Measurements from ENCODE around the gene PWWP2B.

- TF ChIP-seq CTCF (IDR thresholded peaks at IDR 0.05) (no peak), POLR2A (IDR thresholded peaks at IDR 0.05) (no peak)
Measured at GRCh38 chr10:132421847-132422751, 25.1 kb downstream of the PWWP2B start.

Measured in heart left ventricle (tissue), 13 donors.